Stimulated activated naive CD8-positive, alpha-beta T cell treated with anti-CD3 and anti-CD28 coated beads, Interleukin-15, Interleukin-2, amounts not matched to agents 100 ng/mL and 50 ng/mL, for 24 hours (primary cell): ENCODE measurements around the gene FLNB.

Experiments used
- H3K27ac Mint-ChIP-seq: one replicate; pipeline ENCODE4 v1.8.0; 2021; ENCODE audit warnings: mild to moderate bottlenecking, mixed read lengths
- H3K27me3 Mint-ChIP-seq: one replicate; pipeline ENCODE4 v1.8.0; 2021; ENCODE audit warnings: mixed read lengths
- H3K36me3 Mint-ChIP-seq: one replicate; pipeline ENCODE4 v1.8.0; 2021; ENCODE audit warnings: low read depth, mixed read lengths
- H3K4me1 Mint-ChIP-seq: one replicate; pipeline ENCODE4 v1.8.0; 2021; ENCODE audit warnings: low read depth, mixed read lengths
- H3K4me3 Mint-ChIP-seq: one replicate; pipeline ENCODE4 v1.8.0; 2021; ENCODE audit warnings: mild to moderate bottlenecking, mixed read lengths
- H3K9me3 Mint-ChIP-seq: one replicate; pipeline ENCODE4 v1.8.0; 2021; ENCODE audit warnings: mixed read lengths

FLNB gene

DNA sequence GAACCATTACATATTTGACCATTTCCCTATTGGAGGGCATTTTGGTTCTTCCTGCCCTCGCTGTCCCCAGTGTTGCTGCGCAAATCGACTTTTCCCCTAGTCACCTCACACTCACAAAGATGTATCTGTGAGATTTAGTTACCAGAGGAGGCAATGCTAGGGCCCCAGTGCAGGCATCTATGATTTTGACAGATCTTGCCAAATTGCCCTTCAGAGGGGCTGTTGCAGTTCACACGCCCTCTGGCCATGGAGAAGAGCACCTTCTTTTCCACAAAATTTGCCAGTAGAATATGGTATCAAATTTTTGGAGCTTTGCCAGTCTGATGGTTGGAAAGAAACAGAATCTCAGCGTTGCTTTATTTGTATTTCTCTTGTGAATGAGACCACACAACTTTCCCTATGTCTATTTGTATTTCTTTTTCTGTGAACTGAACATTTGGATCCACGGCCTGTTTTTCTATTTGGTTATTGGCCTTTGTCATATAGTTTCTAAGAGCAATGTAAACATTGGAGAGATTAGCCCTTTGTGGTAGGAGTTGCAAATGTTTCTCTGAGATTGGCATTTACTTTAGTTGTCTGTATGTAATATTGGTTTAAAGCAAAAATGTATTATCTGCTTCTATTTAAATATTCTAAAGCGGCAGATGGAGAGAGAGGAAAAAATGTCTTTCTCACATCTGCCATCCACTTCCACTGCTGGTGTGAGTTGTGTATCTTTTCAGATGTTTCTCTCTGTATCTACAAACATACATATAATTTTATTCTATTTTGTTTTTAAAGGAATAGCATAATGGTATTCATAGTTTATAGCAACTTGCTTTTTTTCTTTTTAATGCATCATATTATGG is 136.5 kb downstream of the FLNB start:
- no peaks in the 10 kb centered on the region for H3K4me1 Mint-ChIP-seq
- H3K36me3 Mint-ChIP-seq: peaks cover 32% of the 10 kb centered on the region
- no peak overlapping the region for H3K27ac Mint-ChIP-seq
- H3K27me3 Mint-ChIP-seq: no peaks in the 10 kb centered on the region
- H3K4me3 Mint-ChIP-seq: no peak overlapping the region
- H3K9me3 Mint-ChIP-seq: no peaks in the 10 kb centered on the region

DNA sequence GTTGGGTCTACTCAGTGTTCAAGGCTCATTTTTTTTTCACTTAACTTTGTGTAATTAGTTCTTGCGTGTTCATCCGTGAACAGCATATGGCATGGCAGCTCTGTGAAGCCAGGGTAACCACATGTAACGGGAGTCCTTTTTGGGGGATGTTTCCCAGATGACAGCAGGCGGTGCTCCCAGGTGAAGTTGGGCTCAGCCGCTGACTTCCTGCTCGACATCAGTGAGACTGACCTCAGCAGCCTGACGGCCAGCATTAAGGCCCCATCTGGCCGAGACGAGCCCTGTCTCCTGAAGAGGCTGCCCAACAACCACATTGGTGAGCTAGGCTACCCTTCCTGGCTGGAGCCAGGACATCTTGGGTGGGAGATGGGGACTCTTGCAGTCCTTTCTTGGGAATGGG is 139.8 kb downstream of the FLNB start:
- H3K9me3 Mint-ChIP-seq: no peaks in the 10 kb centered on the region
- H3K4me1 Mint-ChIP-seq: no peaks in the 10 kb centered on the region
- H3K27ac Mint-ChIP-seq: no peak overlapping the region
- H3K4me3 Mint-ChIP-seq: no peak overlapping the region
- H3K27me3 Mint-ChIP-seq: no peaks in the 10 kb centered on the region
- peaks cover 34% of the 10 kb centered on the region for H3K36me3 Mint-ChIP-seq

DNA sequence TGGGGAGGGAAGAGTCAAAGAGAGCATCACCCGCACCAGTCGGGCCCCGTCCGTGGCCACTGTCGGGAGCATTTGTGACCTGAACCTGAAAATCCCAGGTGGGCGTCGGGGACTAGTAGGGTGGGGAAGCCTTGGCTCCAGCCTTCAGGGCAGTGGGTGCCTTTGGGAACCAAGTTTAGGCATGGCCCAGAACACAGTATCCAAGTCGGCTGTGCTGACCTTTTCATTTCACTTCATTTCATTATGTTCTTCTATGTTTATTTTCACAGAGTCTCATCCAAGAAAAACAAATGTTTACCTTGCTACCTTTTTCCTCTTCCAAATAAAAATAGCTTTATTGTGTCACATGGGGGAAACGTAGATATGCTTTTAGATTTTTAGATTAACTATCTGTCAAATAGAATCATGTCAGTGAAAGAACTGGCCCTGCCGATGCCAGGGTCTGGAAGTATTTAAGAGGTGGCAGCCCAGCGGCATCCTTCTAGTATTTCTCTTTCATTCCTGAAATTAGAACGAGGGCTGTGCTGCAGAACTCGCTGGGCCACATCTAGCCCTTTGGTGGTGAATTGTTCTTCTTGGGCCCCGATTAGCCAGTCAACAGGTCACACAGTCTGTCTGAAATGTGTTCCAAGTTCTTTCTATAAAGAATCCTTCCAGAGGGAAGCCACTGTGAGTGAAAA is 142.0 kb downstream of the FLNB start:
- peaks cover 35% of the 10 kb centered on the region for H3K36me3 Mint-ChIP-seq
- no peak overlapping the region for H3K4me3 Mint-ChIP-seq
- no peaks in the 10 kb centered on the region for H3K27me3 Mint-ChIP-seq
- H3K4me1 Mint-ChIP-seq: no peaks in the 10 kb centered on the region
- no peak overlapping the region for H3K27ac Mint-ChIP-seq
- no peaks in the 10 kb centered on the region for H3K9me3 Mint-ChIP-seq

DNA sequence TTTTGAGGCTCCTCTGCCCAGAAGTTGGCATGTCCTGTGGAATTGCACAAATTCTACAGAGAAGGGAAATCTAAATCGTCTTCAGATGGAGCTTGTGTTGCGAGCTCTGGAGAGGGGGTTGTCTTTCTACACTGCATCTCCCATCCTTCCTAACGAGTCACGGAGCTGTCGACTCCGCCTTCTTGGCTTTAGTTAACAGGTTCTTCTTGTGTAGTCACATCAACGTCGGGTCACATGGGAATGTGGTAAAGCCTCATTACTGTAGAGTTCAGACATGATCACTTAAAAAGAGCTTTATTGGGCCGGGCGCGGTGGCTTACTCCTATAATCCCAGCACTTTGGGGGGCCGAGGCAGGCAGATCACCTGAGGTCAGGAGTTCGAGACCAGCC is 142.6 kb downstream of the FLNB start:
- H3K9me3 Mint-ChIP-seq: no peaks in the 10 kb centered on the region
- no peaks in the 10 kb centered on the region for H3K27me3 Mint-ChIP-seq
- H3K36me3 Mint-ChIP-seq: peaks cover 35% of the 10 kb centered on the region
- H3K4me1 Mint-ChIP-seq: no peaks in the 10 kb centered on the region
- H3K4me3 Mint-ChIP-seq: no peak overlapping the region
- no peak overlapping the region for H3K27ac Mint-ChIP-seq

DNA sequence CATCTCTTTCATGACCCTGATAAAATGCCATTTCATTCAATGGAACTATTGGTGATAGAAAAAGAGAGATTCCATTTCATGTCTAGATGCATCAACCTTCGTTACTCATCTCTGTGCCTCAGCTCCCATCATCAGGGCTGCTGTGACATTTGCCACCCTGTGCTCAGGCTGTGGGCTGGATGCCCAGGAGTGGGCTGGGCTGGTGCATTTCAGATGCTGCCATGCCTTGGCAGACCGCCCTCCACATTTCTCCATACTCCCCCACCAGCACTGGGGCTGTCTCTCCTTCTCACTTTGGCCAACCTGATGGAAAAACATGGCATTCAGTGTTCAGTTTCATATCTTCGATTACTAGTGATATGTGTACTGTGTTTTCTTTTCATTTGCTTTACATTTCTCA is 143.4 kb downstream of the FLNB start:
- Mint-ChIP-seq H3K27ac (no peak overlapping the region), H3K4me3 (no peak overlapping the region), H3K4me1 (no peaks in the 10 kb centered on the region), H3K27me3 (no peaks in the 10 kb centered on the region), H3K36me3 (peaks cover 35% of the 10 kb centered on the region), H3K9me3 (no peaks in the 10 kb centered on the region)

DNA sequence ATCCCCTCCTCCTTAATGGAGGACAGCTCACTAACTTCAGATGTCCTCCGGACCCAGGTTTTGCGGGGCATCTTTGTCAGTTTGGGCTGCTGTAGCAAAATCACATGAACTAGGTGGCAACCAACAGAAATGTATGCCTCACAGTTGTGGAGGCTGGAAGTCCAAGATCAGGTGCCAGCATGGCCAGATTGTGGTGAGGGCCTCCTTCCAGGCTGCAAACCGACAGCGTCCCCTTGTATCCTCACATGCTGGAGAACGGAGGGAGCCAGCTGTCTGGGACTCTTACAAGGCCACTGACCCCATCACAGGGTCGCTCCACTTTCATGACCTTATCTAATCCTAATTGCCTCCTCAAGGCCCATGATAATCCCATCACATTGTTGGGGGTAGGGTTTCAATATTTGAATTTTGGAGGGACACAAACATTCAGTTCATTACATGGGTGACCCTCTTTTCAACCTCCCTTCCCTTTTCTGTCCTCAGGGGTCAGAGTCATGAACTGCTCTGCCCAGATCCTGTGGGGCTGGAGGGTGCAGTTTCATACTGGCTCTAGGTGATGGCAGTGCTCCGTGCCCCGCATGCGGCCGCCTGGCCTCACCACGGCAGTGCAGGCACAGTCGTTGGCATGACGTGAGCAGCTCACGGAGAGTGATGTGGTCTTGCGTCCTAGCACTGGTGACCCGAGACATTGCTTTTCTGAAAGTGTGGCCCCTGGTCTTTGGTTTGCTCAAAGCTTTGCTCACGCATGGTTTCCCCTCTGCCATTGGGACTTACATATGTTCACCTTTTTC is 144.2 kb downstream of the FLNB start:
- no peaks in the 10 kb centered on the region for H3K27me3 Mint-ChIP-seq
- H3K36me3 Mint-ChIP-seq: peaks cover 35% of the 10 kb centered on the region
- H3K27ac Mint-ChIP-seq: no peak overlapping the region
- no peak overlapping the region for H3K4me3 Mint-ChIP-seq
- no peaks in the 10 kb centered on the region for H3K9me3 Mint-ChIP-seq
- H3K4me1 Mint-ChIP-seq: no peaks in the 10 kb centered on the region

DNA sequence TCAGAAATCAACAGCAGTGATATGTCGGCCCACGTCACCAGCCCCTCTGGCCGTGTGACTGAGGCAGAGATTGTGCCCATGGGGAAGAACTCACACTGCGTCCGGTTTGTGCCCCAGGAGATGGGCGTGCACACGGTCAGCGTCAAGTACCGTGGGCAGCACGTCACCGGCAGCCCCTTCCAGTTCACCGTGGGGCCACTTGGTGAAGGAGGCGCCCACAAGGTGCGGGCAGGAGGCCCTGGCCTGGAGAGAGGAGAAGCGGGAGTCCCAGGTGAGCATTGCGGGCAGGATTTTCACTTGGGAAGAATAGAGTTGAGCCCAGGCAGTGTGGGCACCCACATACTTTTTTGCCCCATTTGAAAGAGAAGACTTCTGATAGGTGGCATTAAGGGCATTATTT is 145.1 kb downstream of the FLNB start:
- no peaks in the 10 kb centered on the region for H3K9me3 Mint-ChIP-seq
- H3K27ac Mint-ChIP-seq: no peak overlapping the region
- H3K27me3 Mint-ChIP-seq: no peaks in the 10 kb centered on the region
- no peak overlapping the region for H3K4me3 Mint-ChIP-seq
- no peaks in the 10 kb centered on the region for H3K4me1 Mint-ChIP-seq
- peaks cover 30% of the 10 kb centered on the region for H3K36me3 Mint-ChIP-seq

DNA sequence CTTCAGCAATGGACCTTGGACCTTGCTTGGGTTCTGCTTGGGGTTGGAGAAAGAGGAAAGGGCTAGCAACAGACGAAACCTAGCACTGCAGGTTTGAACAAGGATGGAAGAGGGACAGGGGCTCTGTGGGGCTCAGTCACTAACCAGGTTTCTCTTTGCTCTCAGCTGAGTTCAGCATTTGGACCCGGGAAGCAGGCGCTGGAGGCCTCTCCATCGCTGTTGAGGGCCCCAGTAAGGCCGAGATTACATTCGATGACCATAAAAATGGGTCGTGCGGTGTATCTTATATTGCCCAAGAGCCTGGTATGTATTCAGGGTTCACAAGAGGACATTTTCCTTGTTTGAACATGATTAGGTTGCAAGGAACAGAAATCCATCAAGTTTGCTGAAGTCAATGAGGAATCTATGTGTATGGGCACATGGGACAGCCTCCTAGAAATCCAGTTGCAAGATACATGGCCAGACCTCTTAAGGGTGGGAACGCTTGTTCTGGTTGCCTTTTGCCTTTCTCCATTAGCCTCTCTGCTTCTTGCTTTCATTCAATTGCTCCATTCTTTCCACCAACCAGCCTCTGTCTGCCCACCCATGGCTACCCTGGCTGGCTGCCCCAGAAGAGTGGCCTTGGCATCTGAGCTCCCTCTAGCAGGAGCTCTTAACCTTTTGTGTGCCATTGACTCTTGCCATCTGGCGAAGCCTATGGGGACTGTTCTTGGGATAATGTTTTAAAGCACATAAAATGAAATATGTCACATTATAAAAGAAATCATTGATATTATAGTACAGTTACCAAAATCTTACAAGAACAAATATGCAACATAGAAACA is 146.6 kb downstream of the FLNB start:
- peaks cover 18% of the 10 kb centered on the region for H3K36me3 Mint-ChIP-seq

DNA sequence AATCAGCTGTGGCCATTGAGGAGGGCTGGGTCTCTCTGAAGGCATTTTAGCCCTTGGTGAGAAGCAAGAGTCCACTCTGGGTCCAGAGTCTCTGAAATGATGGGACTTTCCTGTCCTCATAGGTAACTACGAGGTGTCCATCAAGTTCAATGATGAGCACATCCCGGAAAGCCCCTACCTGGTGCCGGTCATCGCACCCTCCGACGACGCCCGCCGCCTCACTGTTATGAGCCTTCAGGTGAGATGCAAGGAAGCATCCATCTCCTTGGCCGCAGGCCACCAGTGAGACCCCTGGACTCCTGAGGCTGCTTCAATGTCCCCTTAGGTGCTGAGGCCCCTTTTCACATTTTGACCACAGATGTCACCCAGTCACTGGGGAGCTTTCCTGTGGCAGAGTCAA is 147.6 kb downstream of the FLNB start:
- Mint-ChIP-seq H3K9me3 (no peaks in the 10 kb centered on the region), H3K4me1 (no peaks in the 10 kb centered on the region), H3K36me3 (peaks cover 20% of the 10 kb centered on the region), H3K27ac (no peak overlapping the region), H3K4me3 (no peak overlapping the region), H3K27me3 (no peaks in the 10 kb centered on the region)

More for the DNA sequence above, 146.6 kb downstream of the FLNB start:
- Mint-ChIP-seq H3K9me3 (no peaks in the 10 kb centered on the region), H3K27ac (no peak overlapping the region), H3K4me1 (no peaks in the 10 kb centered on the region), H3K4me3 (no peak overlapping the region), H3K27me3 (no peaks in the 10 kb centered on the region)

DNA sequence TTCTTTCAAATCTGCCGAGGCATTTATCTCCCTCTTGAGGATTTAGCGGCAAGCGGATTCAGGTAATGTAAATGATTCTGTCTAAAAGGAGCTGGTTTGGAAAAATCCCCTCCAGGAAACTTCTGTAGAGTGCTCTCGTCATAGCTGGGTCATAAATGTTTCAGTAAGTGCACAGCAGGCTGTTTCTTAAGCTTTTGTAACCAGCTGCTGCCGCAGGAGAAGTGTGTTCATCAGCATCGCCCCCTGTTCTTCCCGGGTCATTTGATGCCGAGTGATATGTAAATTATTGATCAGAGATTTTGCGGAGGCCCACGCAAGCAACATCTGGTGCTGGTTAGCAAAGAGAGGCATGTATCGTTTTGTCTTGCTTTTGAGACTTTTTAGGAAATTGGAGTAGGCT is 149.5 kb downstream of the FLNB start:
- Mint-ChIP-seq H3K27me3 (no peaks in the 10 kb centered on the region), H3K9me3 (no peaks in the 10 kb centered on the region), H3K4me1 (peaks cover 4% of the 10 kb centered on the region), H3K4me3 (no peak overlapping the region), H3K27ac (no peak overlapping the region), H3K36me3 (peaks cover 21% of the 10 kb centered on the region)

DNA sequence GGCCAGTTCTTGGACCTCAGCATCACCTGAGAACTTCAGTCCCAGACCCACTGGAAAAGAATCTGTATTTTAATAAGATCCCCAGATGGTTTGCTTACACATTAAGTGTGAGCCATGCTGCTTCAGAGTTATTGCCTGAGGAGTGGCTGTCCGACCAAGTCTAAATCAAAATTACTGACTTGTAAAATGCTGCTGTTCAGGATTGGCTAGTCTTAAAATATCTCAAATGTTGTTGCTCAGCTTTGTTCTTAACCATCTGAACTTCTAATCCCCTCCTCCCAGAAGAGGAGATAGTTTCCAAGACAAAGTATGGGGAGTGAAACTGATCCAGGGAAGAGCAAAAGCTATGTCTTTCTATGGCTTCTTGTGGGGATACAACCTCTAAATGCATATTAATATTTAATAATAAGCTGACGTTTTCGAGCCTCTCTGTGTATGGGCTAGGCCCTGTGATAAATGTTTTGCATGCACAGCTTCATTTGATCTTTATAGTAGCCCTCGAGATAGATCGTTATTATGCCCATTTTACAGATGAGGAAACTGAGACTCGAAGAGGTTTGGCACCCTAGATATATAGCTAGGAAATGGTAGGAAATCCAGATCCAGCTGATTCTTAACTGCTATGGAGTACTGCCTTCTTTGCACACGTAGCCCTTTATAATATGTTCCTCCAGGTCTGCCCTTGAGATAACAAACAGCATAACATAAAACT is 150.4 kb downstream of the FLNB start:
- H3K27ac Mint-ChIP-seq: no peak overlapping the region
- H3K4me1 Mint-ChIP-seq: peaks cover 4% of the 10 kb centered on the region
- no peaks in the 10 kb centered on the region for H3K9me3 Mint-ChIP-seq
- H3K4me3 Mint-ChIP-seq: no peak overlapping the region
- no peaks in the 10 kb centered on the region for H3K27me3 Mint-ChIP-seq
- peaks cover 20% of the 10 kb centered on the region for H3K36me3 Mint-ChIP-seq

DNA sequence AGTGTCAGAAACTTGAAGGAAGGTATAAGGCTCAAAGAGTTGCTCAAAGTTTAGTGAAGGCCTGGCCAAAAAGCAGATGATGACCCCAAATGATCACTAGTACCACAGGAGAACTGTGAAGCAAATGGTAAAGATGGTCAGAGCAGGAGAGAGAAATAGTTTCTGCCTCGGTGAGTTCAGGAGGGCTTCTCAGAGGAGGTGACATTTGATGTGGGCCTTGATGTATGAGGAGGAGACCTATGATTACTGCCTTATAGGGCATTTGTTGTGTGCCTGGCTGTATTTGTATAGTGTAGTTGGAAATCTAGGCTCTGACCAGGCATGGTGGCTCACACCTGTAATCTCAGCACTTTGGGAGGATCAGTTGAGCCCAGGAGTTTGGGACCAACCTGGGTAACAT is 152.2 kb downstream of the FLNB start:
- H3K27ac Mint-ChIP-seq: no peak overlapping the region
- H3K9me3 Mint-ChIP-seq: no peaks in the 10 kb centered on the region
- peaks cover 4% of the 10 kb centered on the region for H3K4me1 Mint-ChIP-seq
- H3K27me3 Mint-ChIP-seq: no peaks in the 10 kb centered on the region
- H3K4me3 Mint-ChIP-seq: no peak overlapping the region
- H3K36me3 Mint-ChIP-seq: peaks cover 20% of the 10 kb centered on the region

DNA sequence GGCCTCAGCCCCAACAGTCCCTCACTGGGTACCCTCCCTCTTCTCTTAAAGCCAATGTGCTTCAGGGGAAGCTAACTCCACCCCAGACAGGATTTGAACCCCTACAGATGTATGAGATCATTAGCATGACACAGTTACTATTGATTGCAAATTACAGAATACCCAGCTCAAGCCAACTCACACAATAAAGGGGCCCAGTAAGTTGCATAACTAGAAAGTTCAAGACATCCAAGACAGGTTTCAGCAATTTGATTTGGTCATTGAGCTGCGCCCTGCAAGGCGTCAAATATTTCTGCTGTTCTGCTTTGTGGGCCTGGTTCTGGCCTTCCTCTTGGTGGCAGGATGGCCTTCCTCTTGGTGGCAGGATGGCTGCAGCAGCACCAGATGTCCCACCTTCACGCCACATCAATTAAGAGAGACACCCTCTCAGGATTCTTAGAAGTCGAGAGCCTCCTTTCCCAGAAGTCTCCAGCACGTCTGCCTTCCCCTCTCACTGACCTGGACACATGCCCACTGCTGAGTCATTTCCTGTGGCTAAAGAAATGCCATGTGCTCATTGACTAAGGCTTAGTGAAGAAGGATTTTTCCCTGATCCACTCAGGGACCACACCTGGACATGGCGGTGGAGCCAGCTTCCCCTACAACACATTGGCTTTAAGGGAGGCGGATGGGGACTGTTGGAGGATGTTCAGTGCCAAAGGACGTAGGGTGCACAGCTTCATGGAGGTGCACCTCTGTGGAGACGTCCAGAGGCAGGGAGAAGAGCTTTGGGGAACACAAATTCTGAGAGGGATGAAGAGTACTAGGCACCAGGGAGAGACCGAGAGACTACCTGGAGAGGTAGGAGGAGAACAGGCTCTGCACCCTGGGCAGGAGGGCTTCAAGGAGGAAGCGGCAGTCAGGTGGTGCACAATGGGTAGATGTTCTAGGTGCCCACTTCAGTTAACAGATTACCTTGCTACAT is 153.5 kb downstream of the FLNB start:
- peaks cover 4% of the 10 kb centered on the region for H3K4me1 Mint-ChIP-seq
- no peak overlapping the region for H3K4me3 Mint-ChIP-seq
- H3K36me3 Mint-ChIP-seq: peaks cover 20% of the 10 kb centered on the region
- peak overlapping the region; percentile 65 for H3K27ac Mint-ChIP-seq
- H3K27me3 Mint-ChIP-seq: no peaks in the 10 kb centered on the region
- H3K9me3 Mint-ChIP-seq: no peaks in the 10 kb centered on the region
